AG04449 (cell line): ENCODE data around the gene NAPG.
"Not testable (repeated sequence)": the region's sequence is repeated elsewhere in the genome, so short reads cannot be mapped to it uniquely, and the experiment has no call there.

Experiments
- CTCF ChIA-PET: fragments of 350-600 bp; formaldehyde crosslinking; extraction: SDS; loops from one replicate; lab custom pipeline; 2021; ENCODE audit warnings: antibody characterized with exemption; lab: Yijun Ruan, JAX
- POLR2A ChIA-PET: fragments of 400-600, 350-600 bp; formaldehyde crosslinking; extraction: SDS; loops from one replicate; lab custom pipeline; 2020; ENCODE audit warnings: antibody characterized with exemption, inconsistent platforms; lab: Yijun Ruan, JAX
- DNase-seq: peaks from one replicate; pipeline ENCODE4 v3.0.0-alpha.2; 2010; ENCODE audit warnings: low read depth, low spot score
- H3K4me3 ChIP-seq: 2 replicates; pipeline ENCODE4 v1.5.1; 2011; ENCODE audit warnings: low read depth, mild to moderate bottlenecking, control low read depth, low read length
- TF ChIP-seq, protein P1 (sequence below): IDR thresholded peaks from one replicate; pipeline ENCODE4 v1.5.1; 2011; ENCODE audit warnings: mild to moderate bottlenecking, moderate library complexity, low read length, control low read depth, inconsistent platforms; ENCODE audit not compliant: insufficient read depth; ENCODE audit errors: missing control alignments

NAPG gene

GRCh38 chr18:10490401-10491165 is 35.2 kb upstream of the NAPG start:
- ChIA-PET CTCF (interaction anchor here (1.0 to 1.7 kb wide), 4 partner anchors 10 to 29 kb away, joined by 3 to 5 read pairs (median 4); no protein-coding TSS in a partner anchor), POLR2A (no interaction called here)
- TF ChIP-seq, protein P1, sequence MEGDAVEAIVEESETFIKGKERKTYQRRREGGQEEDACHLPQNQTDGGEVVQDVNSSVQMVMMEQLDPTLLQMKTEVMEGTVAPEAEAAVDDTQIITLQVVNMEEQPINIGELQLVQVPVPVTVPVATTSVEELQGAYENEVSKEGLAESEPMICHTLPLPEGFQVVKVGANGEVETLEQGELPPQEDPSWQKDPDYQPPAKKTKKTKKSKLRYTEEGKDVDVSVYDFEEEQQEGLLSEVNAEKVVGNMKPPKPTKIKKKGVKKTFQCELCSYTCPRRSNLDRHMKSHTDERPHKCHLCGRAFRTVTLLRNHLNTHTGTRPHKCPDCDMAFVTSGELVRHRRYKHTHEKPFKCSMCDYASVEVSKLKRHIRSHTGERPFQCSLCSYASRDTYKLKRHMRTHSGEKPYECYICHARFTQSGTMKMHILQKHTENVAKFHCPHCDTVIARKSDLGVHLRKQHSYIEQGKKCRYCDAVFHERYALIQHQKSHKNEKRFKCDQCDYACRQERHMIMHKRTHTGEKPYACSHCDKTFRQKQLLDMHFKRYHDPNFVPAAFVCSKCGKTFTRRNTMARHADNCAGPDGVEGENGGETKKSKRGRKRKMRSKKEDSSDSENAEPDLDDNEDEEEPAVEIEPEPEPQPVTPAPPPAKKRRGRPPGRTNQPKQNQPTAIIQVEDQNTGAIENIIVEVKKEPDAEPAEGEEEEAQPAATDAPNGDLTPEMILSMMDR: no peak
- no peak for DNase-seq
- no peak overlapping the region for H3K4me3 ChIP-seq

DNA sequence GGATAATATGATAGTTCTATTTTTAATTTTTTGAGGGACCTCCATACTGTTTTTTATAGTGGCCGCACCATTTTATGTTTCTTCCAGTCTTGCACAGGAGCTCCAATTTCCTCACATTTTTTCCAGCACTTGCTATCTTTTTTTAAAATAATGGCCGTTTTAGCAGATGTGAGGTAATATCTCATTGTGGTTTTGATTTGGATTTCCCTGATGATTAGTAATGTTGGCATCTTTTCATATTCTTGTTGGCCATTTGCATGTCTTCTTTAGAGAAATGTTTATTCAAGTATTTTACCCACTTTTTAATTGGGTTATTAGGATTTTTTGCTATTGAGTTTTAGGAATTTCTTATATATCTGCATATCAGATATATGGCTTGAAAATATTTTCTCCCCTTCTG is 29.9 kb upstream of the NAPG start:
- H3K4me3 ChIP-seq: no peak overlapping the region
- POLR2A ChIA-PET: interaction anchor here (0.6 kb wide), 1 partner anchor 1824 kb away, joined by 3 read pairs; no protein-coding TSS in a partner anchor
- no peak for DNase-seq
- CTCF ChIA-PET: no interaction called here
- TF ChIP-seq, protein P1: no peak

DNA sequence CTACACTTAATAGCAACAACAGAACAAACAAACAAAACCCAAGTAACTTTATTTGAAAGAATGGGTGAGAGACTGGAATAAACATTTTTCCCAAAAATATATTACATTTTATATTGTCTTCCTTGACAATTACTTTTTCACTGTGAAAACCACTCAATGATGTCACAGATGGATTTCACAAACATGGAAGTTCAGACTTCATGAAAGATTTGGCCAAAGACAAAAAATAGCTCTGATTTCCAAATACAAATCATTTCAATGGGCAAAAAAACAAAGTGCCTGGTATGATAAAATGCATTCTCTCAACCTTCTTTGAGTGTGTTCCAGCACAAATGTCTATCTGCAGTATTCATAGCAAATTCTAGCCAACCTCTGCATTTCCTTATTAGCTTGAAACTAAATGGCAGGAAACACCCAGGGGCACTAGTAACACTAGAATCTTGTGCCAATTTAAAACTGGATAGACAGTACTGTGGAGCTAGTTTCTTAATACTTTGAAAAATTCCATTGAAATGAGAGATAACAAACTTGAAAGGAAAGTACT is 28.5 kb upstream of the NAPG start:
- DNase-seq: no peak
- H3K4me3 ChIP-seq: no peak overlapping the region
- TF ChIP-seq, protein P1: no peak
- POLR2A ChIA-PET: no interaction called here
- CTCF ChIA-PET: interaction anchor here (0.9 kb wide), 1 partner anchor 525 kb away, joined by 4 read pairs; no protein-coding TSS in a partner anchor

DNA sequence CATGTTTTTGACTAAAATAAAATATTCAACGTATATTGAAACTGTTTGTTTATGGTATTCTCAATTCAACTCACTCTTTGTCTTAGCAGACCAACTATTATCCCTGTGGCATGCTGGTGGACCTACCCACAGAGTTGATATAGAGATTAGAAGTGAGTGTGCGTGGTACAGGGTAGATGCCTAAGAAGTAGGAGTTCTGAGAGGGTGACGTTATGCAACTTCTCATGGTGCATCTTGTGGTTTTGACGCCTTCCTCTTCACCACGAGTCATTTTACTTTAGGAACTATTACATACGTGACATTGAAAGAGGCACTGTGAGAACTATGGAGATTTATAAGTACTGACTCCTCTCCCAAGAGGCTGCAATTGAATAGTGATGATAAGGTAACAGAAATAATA is 26.6 kb upstream of the NAPG start:
- no peak overlapping the region for H3K4me3 ChIP-seq
- ChIA-PET CTCF (no interaction called here), POLR2A (no interaction called here)
- DNase-seq: no peak
- TF ChIP-seq, protein P1: no peak

GRCh38 chr18:10500038-10500437 is 25.8 kb upstream of the NAPG start:
- ChIA-PET POLR2A (no interaction called here), CTCF (no interaction called here)
- TF ChIP-seq, protein P1: no peak
- DNase-seq: no peak
- no peak overlapping the region for H3K4me3 ChIP-seq

- TF ChIP-seq, protein P1: no peak
- POLR2A ChIA-PET: no interaction called here
- CTCF ChIA-PET: interaction anchor here (1.6 kb wide), 1 partner anchor 22 kb away, joined by 3 read pairs; no protein-coding TSS in a partner anchor
- no peak for DNase-seq
- no peak overlapping the region for H3K4me3 ChIP-seq
Measured at GRCh38 chr18:10504723-10505122, 21.1 kb upstream of the NAPG start.

- H3K4me3 ChIP-seq, CTCF ChIA-PET, POLR2A ChIA-PET, DNase-seq: not testable (repeated sequence)
Measured at GRCh38 chr18:10505892-10506291, 19.9 kb upstream of the NAPG start.
